Brain microvascular endothelial cell (primary cell): ENCODE measurements around the gene ARHGEF9.

ENCODE experiments used
- DNase-seq: peaks from one replicate; pipeline ENCODE4 v3.0.0-alpha.2; 2020
- H3K27ac ChIP-seq: fragments of 250-450 bp; sonication (Bioruptor Pico); 2 replicates; pipeline ENCODE4 v1.5.1; 2020; ENCODE audit warnings: mild to moderate bottlenecking, moderate library complexity
- H3K27me3 ChIP-seq: fragments of 250-450 bp; sonication (Bioruptor Pico); replicated peaks from 2 replicates; pipeline ENCODE4 v1.5.1; 2020; ENCODE audit warnings: mild to moderate bottlenecking
- H3K36me3 ChIP-seq: fragments of 250-450 bp; sonication (Bioruptor Pico); replicated peaks from 2 replicates; pipeline ENCODE4 v1.5.1; 2020; ENCODE audit warnings: mild to moderate bottlenecking
- H3K4me3 ChIP-seq: 2 replicates; pipeline ENCODE4 v1.5.1; 2011; ENCODE audit warnings: low read depth, mild to moderate bottlenecking, control low read depth, low read length, moderate library complexity
- in situ Hi-C: cut with HindIII; loops from 2 replicates; pipeline ENCODE4 v1.10.0; 2017; ENCODE audit warnings: low sequenced_read_pairs, low pct_ligation_motif_present
- TF ChIP-seq, protein P1 (sequence below): IDR thresholded peaks from 2 replicates; pipeline ENCODE4 v1.5.1; 2011; ENCODE audit warnings: low read depth, mild to moderate bottlenecking, moderate library complexity, low read length, control low read depth, inconsistent platforms; ENCODE audit errors: missing control alignments

Gene ARHGEF9

GRCh38 chrX:63735882-63736281 is 49.1 kb downstream of the ARHGEF9 start:
- no peaks in the 10 kb centered on the region for H3K36me3 ChIP-seq
- in situ Hi-C loops: no loop called here
- TF ChIP-seq, protein P1, sequence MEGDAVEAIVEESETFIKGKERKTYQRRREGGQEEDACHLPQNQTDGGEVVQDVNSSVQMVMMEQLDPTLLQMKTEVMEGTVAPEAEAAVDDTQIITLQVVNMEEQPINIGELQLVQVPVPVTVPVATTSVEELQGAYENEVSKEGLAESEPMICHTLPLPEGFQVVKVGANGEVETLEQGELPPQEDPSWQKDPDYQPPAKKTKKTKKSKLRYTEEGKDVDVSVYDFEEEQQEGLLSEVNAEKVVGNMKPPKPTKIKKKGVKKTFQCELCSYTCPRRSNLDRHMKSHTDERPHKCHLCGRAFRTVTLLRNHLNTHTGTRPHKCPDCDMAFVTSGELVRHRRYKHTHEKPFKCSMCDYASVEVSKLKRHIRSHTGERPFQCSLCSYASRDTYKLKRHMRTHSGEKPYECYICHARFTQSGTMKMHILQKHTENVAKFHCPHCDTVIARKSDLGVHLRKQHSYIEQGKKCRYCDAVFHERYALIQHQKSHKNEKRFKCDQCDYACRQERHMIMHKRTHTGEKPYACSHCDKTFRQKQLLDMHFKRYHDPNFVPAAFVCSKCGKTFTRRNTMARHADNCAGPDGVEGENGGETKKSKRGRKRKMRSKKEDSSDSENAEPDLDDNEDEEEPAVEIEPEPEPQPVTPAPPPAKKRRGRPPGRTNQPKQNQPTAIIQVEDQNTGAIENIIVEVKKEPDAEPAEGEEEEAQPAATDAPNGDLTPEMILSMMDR: no peak
- no peaks in the 10 kb centered on the region for H3K27me3 ChIP-seq
- no peak overlapping the region for H3K4me3 ChIP-seq
- H3K27ac ChIP-seq: no peak overlapping the region
- no peak for DNase-seq

DNA sequence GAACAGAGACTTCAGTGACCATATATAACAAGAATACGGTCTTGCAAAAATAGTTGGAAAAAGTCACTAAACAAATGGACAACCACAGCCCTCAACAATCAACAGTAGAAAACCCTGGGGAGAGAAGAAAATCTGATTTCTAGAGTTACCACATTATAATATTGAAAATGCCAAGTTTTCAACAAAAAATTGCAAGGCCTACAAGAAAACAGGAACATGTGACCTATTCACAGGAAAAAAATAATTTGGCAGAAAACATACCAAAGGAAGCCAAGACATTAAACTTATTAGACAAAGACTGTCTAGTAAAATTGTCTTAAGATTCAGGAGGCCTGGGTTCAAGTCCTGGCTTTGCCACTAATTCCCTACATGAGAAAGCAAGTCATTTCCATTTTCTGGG is 64.7 kb downstream of the ARHGEF9 start:
- in situ Hi-C loops: no loop called here

GRCh38 chrX:63719633-63720032 is 65.4 kb downstream of the ARHGEF9 start:
- in situ Hi-C loops: no loop called here
- H3K36me3 ChIP-seq: no peaks in the 10 kb centered on the region
- TF ChIP-seq, protein P1: no peak
- H3K27ac ChIP-seq: no peak overlapping the region
- DNase-seq: no peak
- no peak overlapping the region for H3K4me3 ChIP-seq
- H3K27me3 ChIP-seq: no peaks in the 10 kb centered on the region

More for the DNA sequence above, 64.7 kb downstream of the ARHGEF9 start:
- Histone ChIP-seq H3K27me3 (no peaks in the 10 kb centered on the region), H3K4me3 (no peak overlapping the region), H3K27ac (no peak overlapping the region), H3K36me3 (no peaks in the 10 kb centered on the region)
- no peak for DNase-seq
- TF ChIP-seq, protein P1: no peak

DNA sequence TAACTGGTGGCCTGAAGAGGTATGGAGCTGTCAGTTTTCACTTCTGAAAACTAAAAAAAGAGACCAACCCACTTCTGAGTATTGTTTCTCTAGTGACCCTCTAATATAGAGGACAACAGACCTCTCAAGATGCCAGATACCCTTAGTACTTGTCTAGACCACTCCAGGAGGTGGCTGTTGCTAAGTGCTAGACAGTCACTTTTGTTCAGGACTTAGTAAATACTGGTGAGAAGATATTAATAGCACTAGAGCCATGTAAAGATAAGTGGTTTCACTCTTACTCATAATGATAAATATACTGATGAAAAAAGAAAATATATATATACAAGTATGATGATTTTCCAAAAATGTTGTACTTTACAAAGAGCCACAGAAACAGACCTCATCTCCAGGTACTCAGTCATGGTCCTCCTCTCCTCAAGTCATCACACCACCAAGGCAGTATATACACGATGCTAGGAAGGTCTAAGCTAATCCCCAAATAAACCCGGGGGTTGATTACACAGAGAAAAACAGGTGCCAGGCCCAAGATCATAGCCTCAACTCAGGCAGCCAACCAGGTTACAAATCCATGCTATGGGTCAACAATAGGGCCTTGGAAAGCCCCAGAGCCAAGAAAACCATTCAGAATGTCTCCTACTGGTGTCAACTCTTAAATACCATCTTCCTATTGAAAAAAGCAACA is 66.9 kb downstream of the ARHGEF9 start:
- in situ Hi-C loops: no loop called here
- DNase-seq: peak; percentile 6
- H3K4me3 ChIP-seq: no peak overlapping the region

DNA sequence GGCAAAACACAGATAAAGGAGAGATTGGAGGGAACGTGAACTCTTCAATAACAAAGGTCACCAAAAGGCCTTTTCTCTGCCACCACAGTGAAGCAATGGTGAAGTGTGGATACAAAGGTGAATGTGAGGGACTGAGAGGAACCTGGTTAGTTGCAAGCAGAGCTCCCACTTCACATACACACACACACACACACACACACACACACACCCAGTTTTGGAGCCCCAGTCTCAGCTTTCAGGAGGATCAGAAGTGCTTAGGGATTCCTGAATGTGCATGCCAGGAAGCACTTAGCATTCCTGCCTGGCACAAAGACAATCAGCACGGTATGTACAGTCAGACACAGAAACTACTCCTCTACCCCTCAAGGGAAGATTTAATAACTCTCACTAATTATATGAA is 71.5 kb downstream of the ARHGEF9 start:
- Histone ChIP-seq H3K27ac (no peak overlapping the region), H3K27me3 (no peaks in the 10 kb centered on the region), H3K36me3 (no peaks in the 10 kb centered on the region), H3K4me3 (no peak overlapping the region)
- TF ChIP-seq, protein P1: no peak
- in situ Hi-C loops: no loop called here
- DNase-seq: no peak

More for the DNA sequence above, 66.9 kb downstream of the ARHGEF9 start:
- H3K36me3 ChIP-seq: no peaks in the 10 kb centered on the region
- H3K27me3 ChIP-seq: no peaks in the 10 kb centered on the region
- no peak overlapping the region for H3K27ac ChIP-seq
- TF ChIP-seq, protein P1: no peak

DNA sequence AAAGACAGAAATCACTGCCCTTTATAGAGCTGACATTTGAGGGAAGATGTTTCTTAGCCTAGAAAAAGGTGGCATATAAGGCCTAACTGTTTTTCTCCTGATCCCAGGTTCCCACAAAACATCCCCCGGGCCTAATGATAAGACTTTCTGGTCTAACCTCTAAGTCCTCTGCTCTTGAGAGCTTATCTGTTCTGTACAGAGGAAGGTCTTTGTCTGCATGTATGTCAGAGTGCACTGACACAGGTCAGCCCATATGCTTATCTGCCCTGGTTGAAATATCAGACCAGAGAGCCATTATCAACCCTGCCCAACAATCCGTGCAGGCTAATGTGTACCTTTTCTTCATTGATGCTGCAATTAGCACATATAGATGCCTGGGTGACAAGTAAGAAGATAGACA is 76.2 kb downstream of the ARHGEF9 start:
- Histone ChIP-seq H3K27ac (no peak overlapping the region), H3K27me3 (no peaks in the 10 kb centered on the region), H3K36me3 (no peaks in the 10 kb centered on the region), H3K4me3 (no peak overlapping the region)
- in situ Hi-C loops: no loop called here
- no peak for DNase-seq
- TF ChIP-seq, protein P1: no peak
